Colonic mucosa (tissue), 4 donors: Measurements from ENCODE around the gene DNASE1L1. TPM values are rescaled to one million over a fixed set of nuclear protein-coding genes. Genes with fewer than 3 reads are reported as not detected.

ENCODE experiments used
- DNase-seq: peaks from one replicate; pipeline ENCODE4 v3.0.0-alpha.2; 2020
- H3K27ac ChIP-seq: fragments of 200-600 bp; one replicate; pipeline ENCODE4 v1.8.0; 2021
- H3K27me3 ChIP-seq: fragments of 200-600 bp; one replicate; pipeline ENCODE4 v1.8.0; 2021
- H3K36me3 ChIP-seq: fragments of 200-600 bp; one replicate; pipeline ENCODE4 v1.8.0; 2021
- H3K4me1 ChIP-seq: fragments of 200-600 bp; one replicate; pipeline ENCODE4 v1.8.0; 2021; ENCODE audit warnings: mild to moderate bottlenecking
- H3K4me3 ChIP-seq: fragments of 200-600 bp; one replicate; pipeline ENCODE4 v1.8.0; 2021
- H3K9ac ChIP-seq, 2 donors: one replicate each; pipeline ENCODE4 v1.7.0; 2013; ENCODE audit warnings: control low read depth in 2 of 2, low read depth in 2 of 2, low read length in 2 of 2
- H3K9me3 ChIP-seq: fragments of 200-600 bp; one replicate; pipeline ENCODE4 v1.8.0; 2021
- intact Hi-C: fragments of 100-400 bp; cut with DNase I; formaldehyde crosslinking; loops from one replicate; pipeline ENCODE4 v1.14.1; 2022
- total RNA-seq, 2 donors: library from RNA; stranded (reverse); fragmentation: NEBNext Ultra II Directional in 1 of 2; extraction: Animal tissue kit (Norgen Biotek cat#: 25700) in 1 of 2; gene quantifications; one replicate each; pipeline ENCODE4 v1.2.1, GENCODE V29; 2021
- TF ChIP-seq, protein P1 (sequence below): fragments of 200-600 bp; IDR thresholded peaks from one replicate; pipeline ENCODE4 v1.8.0; 2022; ENCODE audit warnings: antibody characterized with exemption, mild to moderate bottlenecking
- donor health status: healthy.
- donor health status: DM: no; HTN: no; CAD: no.
- donor health status: DM: no; HTN: no; CAD: no.

DNASE1L1 gene
- total RNA-seq, 2 donors from 2014 or later = 19.1 to 29.2 TPM

DNA sequence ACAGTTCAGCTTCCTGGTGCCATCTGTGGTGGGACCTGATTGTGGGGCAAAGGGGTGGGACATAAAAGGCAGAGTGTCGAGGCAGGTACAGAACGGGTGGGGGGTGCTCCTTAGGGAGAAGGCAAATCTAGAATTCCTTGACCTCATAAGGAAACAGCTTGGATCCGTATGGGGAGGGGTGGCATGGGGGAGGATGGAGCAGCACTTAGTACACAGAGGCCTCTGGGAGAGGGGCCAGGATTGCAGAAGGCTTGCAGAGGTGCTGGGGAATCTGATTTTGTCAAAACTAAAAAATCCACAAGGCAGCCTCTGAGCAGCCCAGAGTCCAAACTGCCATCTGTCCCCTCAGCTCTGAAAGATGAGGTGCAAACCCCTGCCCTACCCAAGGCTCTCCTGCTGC is 32.3 kb downstream of the DNASE1L1 start:
- Histone ChIP-seq H3K9me3 (no peaks in the 10 kb centered on the region), H3K9ac (no peak overlapping the region), H3K4me1 (no peaks in the 10 kb centered on the region), H3K36me3 (no peaks in the 10 kb centered on the region), H3K4me3 (no peak overlapping the region), H3K27ac (no peak overlapping the region), H3K27me3 (no peaks in the 10 kb centered on the region)
- intact Hi-C loops = no loop called here
- no peak for DNase-seq
- TF ChIP-seq, protein P1, sequence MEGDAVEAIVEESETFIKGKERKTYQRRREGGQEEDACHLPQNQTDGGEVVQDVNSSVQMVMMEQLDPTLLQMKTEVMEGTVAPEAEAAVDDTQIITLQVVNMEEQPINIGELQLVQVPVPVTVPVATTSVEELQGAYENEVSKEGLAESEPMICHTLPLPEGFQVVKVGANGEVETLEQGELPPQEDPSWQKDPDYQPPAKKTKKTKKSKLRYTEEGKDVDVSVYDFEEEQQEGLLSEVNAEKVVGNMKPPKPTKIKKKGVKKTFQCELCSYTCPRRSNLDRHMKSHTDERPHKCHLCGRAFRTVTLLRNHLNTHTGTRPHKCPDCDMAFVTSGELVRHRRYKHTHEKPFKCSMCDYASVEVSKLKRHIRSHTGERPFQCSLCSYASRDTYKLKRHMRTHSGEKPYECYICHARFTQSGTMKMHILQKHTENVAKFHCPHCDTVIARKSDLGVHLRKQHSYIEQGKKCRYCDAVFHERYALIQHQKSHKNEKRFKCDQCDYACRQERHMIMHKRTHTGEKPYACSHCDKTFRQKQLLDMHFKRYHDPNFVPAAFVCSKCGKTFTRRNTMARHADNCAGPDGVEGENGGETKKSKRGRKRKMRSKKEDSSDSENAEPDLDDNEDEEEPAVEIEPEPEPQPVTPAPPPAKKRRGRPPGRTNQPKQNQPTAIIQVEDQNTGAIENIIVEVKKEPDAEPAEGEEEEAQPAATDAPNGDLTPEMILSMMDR = no peak

DNA sequence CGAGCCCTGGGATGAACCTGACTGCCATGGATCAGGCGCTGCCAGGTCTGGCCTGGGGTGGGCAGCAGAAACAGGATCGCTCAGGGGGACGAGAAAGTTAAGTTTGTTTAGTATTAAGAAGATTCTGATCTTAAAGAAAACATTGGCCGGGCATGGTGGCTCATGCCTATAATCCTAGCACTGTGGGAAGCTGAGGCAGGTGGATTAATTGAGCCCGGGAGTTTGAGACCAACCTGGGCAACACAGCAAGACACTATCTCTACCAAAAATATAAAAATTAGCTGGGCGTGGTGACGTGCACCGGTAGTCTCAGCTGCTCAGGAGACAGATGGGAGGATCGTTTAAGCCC is 33.9 kb downstream of the DNASE1L1 start:
- intact Hi-C loops = no loop called here
- peak overlapping the region; percentile 0 for H3K27ac ChIP-seq
- H3K9ac ChIP-seq = peak overlapping the region in 1 of 2 donors; percentile 30

DNA sequence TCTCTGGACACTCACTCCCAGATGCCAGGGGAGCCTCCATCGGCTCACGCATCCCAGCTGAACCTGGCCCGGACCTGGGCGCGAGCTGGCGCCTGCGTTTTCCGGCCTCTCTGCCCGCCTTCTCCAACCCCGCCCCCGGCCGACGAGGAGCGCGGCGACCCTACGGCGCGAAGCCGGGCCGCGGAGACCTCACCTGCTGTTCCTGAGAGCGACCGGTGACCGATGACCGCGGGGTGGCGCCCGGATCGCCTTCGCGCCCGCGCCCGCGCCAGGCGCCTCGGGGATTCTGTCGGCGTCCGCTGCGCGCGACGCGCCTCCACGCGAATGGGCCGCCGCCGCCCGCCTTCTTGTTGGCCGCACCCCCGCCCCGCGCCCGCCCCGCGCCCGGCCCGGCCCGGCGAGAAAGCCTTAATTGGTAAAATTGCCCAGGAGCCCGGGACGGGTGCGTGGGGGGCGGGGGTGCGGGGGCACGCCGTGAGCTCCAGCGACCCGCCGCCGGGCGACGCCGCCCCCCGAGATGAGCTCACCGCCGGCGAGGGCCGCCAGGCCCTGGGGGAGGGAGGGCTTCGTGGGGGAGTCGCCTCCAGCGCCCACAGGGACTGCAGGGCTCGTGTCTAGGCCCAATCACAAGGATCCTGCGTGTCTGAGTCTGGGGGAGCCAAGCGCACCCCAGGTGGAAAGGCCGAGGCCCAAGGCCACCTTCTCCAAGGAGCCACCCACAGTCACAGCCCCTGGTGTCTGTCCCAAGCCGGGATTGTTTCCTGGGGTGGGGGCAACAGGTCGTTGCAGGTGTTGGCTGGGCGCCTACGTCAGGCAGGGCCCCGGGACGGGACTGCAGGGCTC is 34.5 kb downstream of the DNASE1L1 start, which contains the start of gene FLNA:
Gene FLNA, minus strand, starts transcription at position 322 of the 843 bp plus-strand sequence. CDS start 3,389 bp downstream, outside the sequence.
- Histone ChIP-seq H3K9me3 (no peaks in the 10 kb centered on the region), H3K4me1 (no peaks in the 10 kb centered on the region), H3K27me3 (no peaks in the 10 kb centered on the region), H3K36me3 (no peaks in the 10 kb centered on the region), H3K4me3 (peak within 1 kb of the TSS; percentile 33), H3K27ac (peak within 1 kb of the TSS; percentile 33), H3K9ac (peak within 1 kb of the TSS; percentile 51)
- no peak for DNase-seq
- intact Hi-C loops = no loop called here
- TF ChIP-seq, protein P1 = no peak

More for the DNA sequence above, 33.9 kb downstream of the DNASE1L1 start:
- no peak overlapping the region for H3K4me3 ChIP-seq
- no peaks in the 10 kb centered on the region for H3K27me3 ChIP-seq
- no peaks in the 10 kb centered on the region for H3K4me1 ChIP-seq
- no peaks in the 10 kb centered on the region for H3K36me3 ChIP-seq
- DNase-seq = no peak
- TF ChIP-seq, protein P1 = no peak
- no peaks in the 10 kb centered on the region for H3K9me3 ChIP-seq

DNA sequence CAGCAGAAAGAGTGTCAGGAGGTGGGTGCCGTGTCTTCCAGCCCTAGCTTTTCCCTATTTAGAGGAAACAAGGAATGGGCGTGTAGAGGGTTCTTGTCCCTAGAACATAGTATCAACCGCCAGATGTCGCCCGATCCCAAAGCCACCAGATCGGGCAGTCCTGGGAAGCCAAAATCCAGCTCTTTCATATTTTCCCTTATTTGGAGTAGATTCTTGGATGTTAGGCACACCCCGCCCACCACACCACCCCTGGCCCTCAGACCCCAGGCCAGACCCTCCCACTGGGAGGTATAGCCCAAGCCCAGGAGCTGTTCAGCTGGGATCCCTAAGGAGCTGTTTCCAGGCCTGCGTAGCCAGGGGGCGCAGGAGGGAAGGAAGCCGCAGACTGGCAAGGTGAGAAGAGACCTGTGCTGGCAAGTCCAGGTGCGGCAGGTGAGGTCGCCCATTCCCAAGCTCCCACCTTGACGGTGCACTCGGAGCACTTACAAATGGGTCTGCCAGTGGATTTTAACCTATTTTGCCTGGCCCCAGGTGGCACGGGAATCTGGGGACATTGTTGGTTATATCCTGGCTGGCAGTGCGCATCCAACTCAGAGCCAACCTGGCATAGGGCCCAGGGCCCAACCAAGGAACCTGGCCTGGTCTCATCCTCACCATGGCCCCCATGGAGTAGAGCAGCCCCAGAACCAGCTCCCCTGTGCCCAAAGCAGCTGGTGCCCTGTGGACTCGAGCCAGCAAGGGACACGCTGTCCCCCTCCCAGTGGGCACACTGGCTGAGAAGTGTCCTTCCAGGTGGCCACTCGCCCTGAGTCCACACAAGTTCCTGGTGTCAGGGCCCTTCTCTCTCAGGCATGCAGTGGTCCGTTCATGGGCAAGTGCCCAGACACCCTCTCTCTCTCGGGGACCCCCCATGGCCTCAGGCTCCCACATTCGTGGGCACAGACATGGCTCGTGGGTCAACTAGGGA is 35.4 kb downstream of the DNASE1L1 start:
- H3K9ac ChIP-seq = peak overlapping the region; percentile 51
- peak; percentile 79 for DNase-seq
- TF ChIP-seq, protein P1 = peak; percentile 68
- H3K27me3 ChIP-seq = no peaks in the 10 kb centered on the region
- no peaks in the 10 kb centered on the region for H3K4me1 ChIP-seq
- H3K36me3 ChIP-seq = no peaks in the 10 kb centered on the region
- H3K9me3 ChIP-seq = no peaks in the 10 kb centered on the region
- peak overlapping the region; percentile 33 for H3K27ac ChIP-seq
- intact Hi-C loops = no loop called here
- H3K4me3 ChIP-seq = peak overlapping the region; percentile 33

DNA sequence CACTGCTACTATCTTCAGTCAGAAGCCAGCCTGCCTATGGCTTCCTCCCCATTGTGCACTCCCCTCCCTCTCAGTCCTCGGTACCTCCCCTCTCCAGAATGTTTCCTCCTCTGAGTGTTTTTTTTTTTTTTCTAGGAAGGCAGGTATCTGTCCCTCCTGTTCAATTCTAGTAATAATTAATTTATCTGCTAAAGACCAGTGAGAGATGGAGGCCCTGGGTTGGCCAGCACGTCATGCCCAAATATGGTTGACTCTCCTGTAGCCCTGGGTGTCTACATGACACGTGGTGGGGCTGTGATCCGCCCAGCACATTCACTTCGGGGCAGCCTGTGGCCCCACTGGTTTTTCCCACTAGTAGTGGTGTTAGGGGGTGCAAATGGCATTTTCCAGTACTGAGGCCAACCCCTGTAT is 36.4 kb downstream of the DNASE1L1 start:
- peak overlapping the region; percentile 44 for H3K4me3 ChIP-seq
- H3K27ac ChIP-seq = no peak overlapping the region
- H3K9me3 ChIP-seq = no peaks in the 10 kb centered on the region
- no peaks in the 10 kb centered on the region for H3K4me1 ChIP-seq
- H3K36me3 ChIP-seq = no peaks in the 10 kb centered on the region
- no peak for DNase-seq
- TF ChIP-seq, protein P1 = no peak
- intact Hi-C loops = no loop called here
- no peaks in the 10 kb centered on the region for H3K27me3 ChIP-seq
- H3K9ac ChIP-seq = peak overlapping the region; percentile 2 to 56
